ENCODE data around the gene CRNN. TPM values are rescaled to one million over a fixed set of nuclear protein-coding genes. Genes with fewer than 3 reads are reported as not detected.

Gene CRNN
- total RNA-seq, 2 experiments from 2014 or later: not detected

DNA sequence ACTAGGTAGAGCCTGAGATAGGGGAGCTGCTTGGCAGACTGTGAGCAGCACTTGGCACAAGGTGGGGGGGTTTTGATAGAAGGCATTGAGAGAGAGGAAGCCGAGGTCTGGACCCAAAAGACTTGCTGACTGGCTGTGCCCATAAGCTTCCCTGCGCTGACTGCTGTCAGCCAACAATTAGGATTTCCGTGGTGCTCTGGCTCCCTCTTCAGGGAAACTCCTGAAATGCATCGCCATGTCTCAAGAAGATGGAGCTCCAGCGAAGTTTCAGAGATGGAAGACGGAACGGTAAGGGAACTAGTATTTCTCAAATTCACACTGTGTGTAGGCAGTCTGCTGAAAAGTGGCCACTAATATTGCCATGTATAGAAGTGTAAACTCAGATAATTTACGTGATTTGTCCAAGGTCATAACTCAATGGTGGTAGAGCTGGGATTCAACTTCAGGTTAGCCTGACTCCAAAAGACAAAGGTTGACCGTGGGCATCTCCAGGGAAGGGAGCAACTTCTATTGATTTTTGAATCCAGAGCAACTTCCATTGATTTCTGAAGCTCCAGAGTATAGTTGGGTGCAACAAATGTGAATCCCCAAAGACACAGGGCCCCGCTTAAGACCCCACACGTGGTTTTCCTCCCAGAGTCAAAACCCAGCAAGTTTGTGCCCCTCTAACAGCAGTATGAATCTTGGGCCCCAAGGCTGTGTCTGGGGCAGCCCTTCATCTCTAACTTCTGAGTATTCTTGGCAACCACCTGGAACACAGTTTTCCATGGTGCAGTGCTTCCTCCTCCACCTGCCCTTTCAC, 44.5 kb upstream of the CRNN start:
- H3K4me3 Mint-ChIP-seq: no peak overlapping the region
- TF ChIP-seq, protein P1, sequence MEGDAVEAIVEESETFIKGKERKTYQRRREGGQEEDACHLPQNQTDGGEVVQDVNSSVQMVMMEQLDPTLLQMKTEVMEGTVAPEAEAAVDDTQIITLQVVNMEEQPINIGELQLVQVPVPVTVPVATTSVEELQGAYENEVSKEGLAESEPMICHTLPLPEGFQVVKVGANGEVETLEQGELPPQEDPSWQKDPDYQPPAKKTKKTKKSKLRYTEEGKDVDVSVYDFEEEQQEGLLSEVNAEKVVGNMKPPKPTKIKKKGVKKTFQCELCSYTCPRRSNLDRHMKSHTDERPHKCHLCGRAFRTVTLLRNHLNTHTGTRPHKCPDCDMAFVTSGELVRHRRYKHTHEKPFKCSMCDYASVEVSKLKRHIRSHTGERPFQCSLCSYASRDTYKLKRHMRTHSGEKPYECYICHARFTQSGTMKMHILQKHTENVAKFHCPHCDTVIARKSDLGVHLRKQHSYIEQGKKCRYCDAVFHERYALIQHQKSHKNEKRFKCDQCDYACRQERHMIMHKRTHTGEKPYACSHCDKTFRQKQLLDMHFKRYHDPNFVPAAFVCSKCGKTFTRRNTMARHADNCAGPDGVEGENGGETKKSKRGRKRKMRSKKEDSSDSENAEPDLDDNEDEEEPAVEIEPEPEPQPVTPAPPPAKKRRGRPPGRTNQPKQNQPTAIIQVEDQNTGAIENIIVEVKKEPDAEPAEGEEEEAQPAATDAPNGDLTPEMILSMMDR (IDR thresholded peaks at IDR 0.05): peak; percentile 87
- DNase-seq: peak; percentile 90
- ChIA-PET CTCF (interaction anchor here (0.6 to 3.6 kb wide), 77 partner anchors 9 to 587 kb away, joined by 3 to 153 read pairs (median 4); partner anchors contain the start of genes S100A11 and TCHH), POLR2A (interaction anchor here (0.7 to 1.4 kb wide), 3 partner anchors 269 to 348 kb away, joined by 3 to 4 read pairs (median 3); no protein-coding TSS in a partner anchor)
- H3K9me3 Mint-ChIP-seq: no peaks in the 10 kb centered on the region
- peak; percentile 68 for ATAC-seq
- H3K27ac Mint-ChIP-seq: no peak overlapping the region
- H3K27me3 Mint-ChIP-seq: peaks cover 1% of the 10 kb centered on the region
- no peaks in the 10 kb centered on the region for H3K36me3 Mint-ChIP-seq (ENCODE audit: low read depth)
- H3K4me1 Mint-ChIP-seq (ENCODE audit: low read depth): peaks cover 31% of the 10 kb centered on the region
- intact Hi-C loops (cut with micrococcal nuclease): loop anchor here (1.0 to 5.0 kb wide), 3 partner anchors 111 to 406 kb away; no protein-coding TSS in a partner anchor

DNA sequence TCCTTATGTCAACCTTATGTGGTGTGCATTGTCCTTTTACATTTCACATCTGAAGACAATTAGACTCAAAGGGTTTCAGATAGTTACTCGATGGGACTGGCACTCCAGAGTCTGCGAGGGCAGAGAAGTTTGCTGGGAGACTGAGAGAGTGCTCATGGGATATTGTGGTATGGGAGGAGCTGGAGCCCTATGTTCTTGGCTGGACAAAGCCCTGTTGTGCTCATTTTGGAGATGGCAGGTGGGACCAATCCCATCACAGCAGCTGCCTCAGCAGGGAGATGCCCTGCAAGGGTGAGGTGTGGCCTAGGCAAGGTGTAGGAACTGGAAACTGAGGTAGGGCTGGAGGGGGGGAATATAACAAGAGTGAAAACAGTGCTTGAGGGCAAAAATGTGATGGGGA, 43.5 kb upstream of the CRNN start:
- intact Hi-C loops (cut with micrococcal nuclease): loop anchor here (5.0 kb wide), 2 partner anchors 110 to 405 kb away; no protein-coding TSS in a partner anchor
- no peaks in the 10 kb centered on the region for H3K9me3 Mint-ChIP-seq
- DNase-seq: no peak
- no peak overlapping the region for H3K27ac Mint-ChIP-seq
- ChIA-PET POLR2A (interaction anchor here (0.7 kb wide), 1 partner anchor 347 kb away, joined by 3 read pairs; no protein-coding TSS in a partner anchor), CTCF (interaction anchor here (0.9 to 3.6 kb wide), 39 partner anchors 10 to 423 kb away, joined by 3 to 153 read pairs (median 8); partner anchors contain the start of gene S100A11)
- no peaks in the 10 kb centered on the region for H3K36me3 Mint-ChIP-seq (ENCODE audit: low read depth)
- H3K4me3 Mint-ChIP-seq: no peak overlapping the region
- no peak for ATAC-seq
- peaks cover 1% of the 10 kb centered on the region for H3K27me3 Mint-ChIP-seq
- TF ChIP-seq, protein P1 (IDR thresholded peaks at IDR 0.05): no peak
- peaks cover 31% of the 10 kb centered on the region for H3K4me1 Mint-ChIP-seq (ENCODE audit: low read depth)

DNA sequence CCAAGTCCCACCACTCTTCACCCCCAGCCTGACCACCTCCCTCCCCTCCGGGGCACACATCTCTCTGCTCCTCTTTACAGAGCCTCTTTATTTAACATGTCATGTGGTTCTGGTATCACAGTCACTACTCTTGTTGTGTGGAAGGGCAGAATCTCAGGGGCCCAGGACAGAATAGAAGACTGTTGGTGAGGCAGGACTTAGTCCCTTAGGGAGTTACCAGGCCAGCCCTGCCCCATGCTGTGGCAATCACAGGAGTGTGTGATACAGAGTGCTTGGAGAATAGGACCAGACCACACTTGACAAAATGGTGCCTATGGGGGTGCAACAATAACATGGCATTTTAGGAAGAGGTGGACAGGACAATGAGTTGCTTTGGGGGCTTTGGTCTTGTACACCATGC, 43.0 kb upstream of the CRNN start:
- Mint-ChIP-seq H3K27me3 (peaks cover 1% of the 10 kb centered on the region), H3K9me3 (no peaks in the 10 kb centered on the region), H3K4me1 (ENCODE audit: low read depth) (peaks cover 31% of the 10 kb centered on the region), H3K27ac (no peak overlapping the region), H3K4me3 (no peak overlapping the region), H3K36me3 (ENCODE audit: low read depth) (no peaks in the 10 kb centered on the region)
- intact Hi-C loops (cut with micrococcal nuclease): loop anchor here (5.0 kb wide), 2 partner anchors 110 to 405 kb away; no protein-coding TSS in a partner anchor
- ATAC-seq: no peak
- POLR2A ChIA-PET: no interaction called here
- TF ChIP-seq, protein P1 (IDR thresholded peaks at IDR 0.05): no peak
- DNase-seq: no peak
- CTCF ChIA-PET: interaction anchor here (3.1 to 3.6 kb wide), 4 partner anchors 10 to 409 kb away, joined by 20 to 153 read pairs (median 61); no protein-coding TSS in a partner anchor

DNA sequence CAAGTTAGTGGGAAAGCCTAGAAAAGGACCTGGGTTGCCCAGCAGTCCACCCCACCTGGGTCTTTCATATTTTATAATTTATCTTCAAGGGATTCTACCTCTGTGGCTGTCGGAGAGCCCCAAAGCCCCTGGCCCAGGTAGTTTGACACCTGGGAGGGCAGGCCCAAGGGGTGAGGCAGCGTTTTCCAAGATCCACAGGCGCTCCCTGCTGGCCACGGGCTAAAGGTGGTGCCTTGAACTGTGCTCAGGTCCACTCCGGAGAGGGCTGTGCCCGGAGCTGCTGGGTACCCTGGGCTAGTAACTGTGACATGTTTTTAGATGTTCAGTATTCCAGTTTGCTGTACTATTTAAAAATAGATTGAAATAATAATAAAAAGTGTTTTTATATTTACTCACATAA, 37.2 kb upstream of the CRNN start:
- Mint-ChIP-seq H3K4me1 (ENCODE audit: low read depth) (no peaks in the 10 kb centered on the region), H3K9me3 (no peaks in the 10 kb centered on the region), H3K36me3 (ENCODE audit: low read depth) (no peaks in the 10 kb centered on the region), H3K4me3 (no peak overlapping the region), H3K27me3 (peaks cover 1% of the 10 kb centered on the region), H3K27ac (no peak overlapping the region)
- ATAC-seq (no peak), DNase-seq (no peak)
- intact Hi-C loops (cut with micrococcal nuclease): no loop called here
- CTCF ChIA-PET: no interaction called here
- POLR2A ChIA-PET: no interaction called here
- TF ChIP-seq, protein P1 (IDR thresholded peaks at IDR 0.05): no peak

DNA sequence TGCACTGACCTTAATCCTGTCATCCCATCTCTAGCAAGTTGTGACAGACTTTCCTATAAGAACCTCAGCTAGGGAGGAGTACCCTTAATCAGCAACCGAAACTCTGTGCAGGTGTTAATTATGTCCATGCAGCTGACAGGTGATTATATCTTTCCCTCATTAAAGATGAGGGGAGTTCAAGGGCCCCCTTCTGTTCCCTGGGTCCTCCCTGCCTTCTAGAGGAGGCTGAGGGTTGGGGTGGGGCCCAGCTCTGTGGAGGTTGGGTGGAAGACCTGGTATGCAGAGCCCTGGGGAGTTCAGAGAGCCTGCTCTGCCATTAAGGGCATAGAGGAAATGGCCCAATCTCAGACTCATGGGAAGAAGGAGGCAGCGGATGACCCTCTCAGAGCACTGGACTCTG, 35.6 kb upstream of the CRNN start:
- H3K9me3 Mint-ChIP-seq: no peaks in the 10 kb centered on the region
- TF ChIP-seq, protein P1 (IDR thresholded peaks at IDR 0.05): no peak
- POLR2A ChIA-PET: no interaction called here

More for the DNA sequence above, 35.6 kb upstream of the CRNN start:
- H3K4me1 Mint-ChIP-seq (ENCODE audit: low read depth): no peaks in the 10 kb centered on the region
- H3K27me3 Mint-ChIP-seq: no peaks in the 10 kb centered on the region
- no peaks in the 10 kb centered on the region for H3K36me3 Mint-ChIP-seq (ENCODE audit: low read depth)
- no peak overlapping the region for H3K27ac Mint-ChIP-seq
- CTCF ChIA-PET: interaction anchor here (1.0 to 5.3 kb wide), 3 partner anchors 9 to 30 kb away, joined by 3 to 67 read pairs (median 7); no protein-coding TSS in a partner anchor
- no peak for ATAC-seq
- no peak for DNase-seq
- H3K4me3 Mint-ChIP-seq: no peak overlapping the region
- intact Hi-C loops (cut with micrococcal nuclease): no loop called here
